Lung (tissue), 12 donors: ENCODE measurements around the gene SLC19A2. TPM values are rescaled to one million over a fixed set of nuclear protein-coding genes. Genes with fewer than 3 reads are reported as not detected.

Source experiments
- ATAC-seq: fragments of 200-7000 bp; cut with Tn5 transposase; one replicate; pipeline ENCODE4 v1.9.1; 2020; ENCODE audit warnings: moderate number of reproducible peaks; ENCODE audit not compliant: insufficient read depth, low FRiP score
- DNase-seq, 3 donors: peaks; one replicate each; pipeline ENCODE4 v3.0.0-alpha.2; 2013 to 2017
- H3K27ac ChIP-seq, 2 donors: one replicate each; pipeline ENCODE4 v1.5.1; 2013; ENCODE audit warnings: mild to moderate bottlenecking in 2 of 2, moderate library complexity in 2 of 2, control low read depth in 1 of 2, inconsistent platforms in 1 of 2, low read depth in 1 of 2, low read length in 1 of 2
- H3K27me3 ChIP-seq, 3 donors: one replicate each; pipeline ENCODE4 v1.5.1; 2013; ENCODE audit warnings: low read length in 2 of 3; ENCODE audit not compliant: control insufficient read depth in 3 of 3, insufficient read depth in 3 of 3
- H3K36me3 ChIP-seq, 4 donors: one replicate each; pipeline ENCODE4 v1.5.1; 2013; ENCODE audit warnings: low read length in 4 of 4, mild to moderate bottlenecking in 1 of 4, moderate library complexity in 1 of 4; ENCODE audit not compliant: control insufficient read depth in 4 of 4, insufficient read depth in 4 of 4
- H3K4me1 ChIP-seq, 5 donors: one replicate each; pipeline ENCODE4 v1.5.1; 2013; ENCODE audit warnings: low read length in 5 of 5, mild to moderate bottlenecking in 2 of 5, moderate library complexity in 1 of 5; ENCODE audit not compliant: control insufficient read depth in 5 of 5, insufficient read depth in 5 of 5
- H3K4me3 ChIP-seq: one replicate; pipeline ENCODE4 v1.5.1; 2013; ENCODE audit warnings: mild to moderate bottlenecking, control low read depth, moderate library complexity
- H3K9ac ChIP-seq, 2 donors: one replicate each; pipeline ENCODE4 v1.5.1; 2013; ENCODE audit warnings: low read length in 2 of 2, control low read depth in 1 of 2; ENCODE audit not compliant: insufficient read depth in 1 of 2
- H3K9me3 ChIP-seq, 4 donors: one replicate each; pipeline ENCODE4 v1.5.1; 2013; ENCODE audit warnings: low read length in 3 of 4, mild to moderate bottlenecking in 1 of 4, moderate library complexity in 1 of 4; ENCODE audit not compliant: control insufficient read depth in 4 of 4, insufficient read depth in 3 of 4
- CTCF ChIP-seq: IDR thresholded peaks from 2 replicates; pipeline ENCODE4 v1.5.1; 2012; ENCODE audit warnings: mild to moderate bottlenecking; ENCODE audit errors: control extremely low read depth, extremely low read depth
- WGBS, 2 donors: extraction: QIAGEN DNeasy Blood & Tissue Kit; methylation state at CpG; one replicate each; pipeline ENCODE4 v1.1.7; 2013; 5-methylcytosine and 5-hydroxymethylcytosine counted together
- polyA plus RNA-seq, 2 donors: library from polyadenylated mRNA; stranded (reverse); fragments of 200-250 nt; gene quantifications; one replicate each; pipeline ENCODE4 v1.2.1, GENCODE V29; 2013
- total RNA-seq, 2 donors: library from RNA; depleted of rRNA in 1 of 2; stranded (reverse); fragments of >200 nt in 1 of 2; gene quantifications; one replicate each; pipeline ENCODE4 v1.2.1, GENCODE V29; 2014 to 2021
- donor health status: control.
- donor health status: control.
- donor health status: Bipolar disorder and iron deficiency.
- donor health status: healthy.
- donor health status: DM: yes; HTN: yes; CAD: no.

Gene SLC19A2
- total and polyA plus RNA-seq, 4 donors, result 15.6 to 23.1 (median 17.4) TPM

DNA sequence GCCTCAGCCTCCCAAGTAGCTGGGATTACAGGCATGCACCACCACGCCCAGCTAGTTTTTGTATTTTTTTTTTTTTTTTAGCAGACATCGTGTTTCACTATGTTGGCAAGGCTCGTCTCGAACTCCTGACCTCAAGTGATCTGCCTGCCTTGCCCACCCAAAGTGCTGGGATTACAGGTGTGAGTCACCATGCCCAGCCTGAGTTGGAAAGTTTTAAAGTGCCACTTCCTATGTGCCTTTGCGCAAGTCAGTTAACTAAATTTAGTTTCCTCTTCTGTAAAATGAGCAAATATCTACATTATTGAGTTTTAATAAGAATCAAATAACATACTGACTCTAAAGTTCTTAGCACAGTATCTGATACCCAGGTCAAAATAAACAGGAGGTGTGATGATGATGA lies 12.4 kb downstream of the SLC19A2 start:
- Histone ChIP-seq H3K4me1 (peaks cover 0 to 21% (median 0%) of the 10 kb centered on the region in 5 donors), H3K27ac (no peak overlapping the region), H3K9me3 (no peaks in the 10 kb centered on the region), H3K4me3 (no peak overlapping the region), H3K36me3 (peaks cover 0 to 27% (median 4%) of the 10 kb centered on the region in 4 donors), H3K27me3 (no peaks in the 10 kb centered on the region), H3K9ac (no peak overlapping the region)
- TF ChIP-seq CTCF, result no peak
- WGBS, 2 donors, result 59 to 67% methylated on average over 5 of the region's 5 CpGs
- DNase-seq (no peak), ATAC-seq (no peak)

DNA sequence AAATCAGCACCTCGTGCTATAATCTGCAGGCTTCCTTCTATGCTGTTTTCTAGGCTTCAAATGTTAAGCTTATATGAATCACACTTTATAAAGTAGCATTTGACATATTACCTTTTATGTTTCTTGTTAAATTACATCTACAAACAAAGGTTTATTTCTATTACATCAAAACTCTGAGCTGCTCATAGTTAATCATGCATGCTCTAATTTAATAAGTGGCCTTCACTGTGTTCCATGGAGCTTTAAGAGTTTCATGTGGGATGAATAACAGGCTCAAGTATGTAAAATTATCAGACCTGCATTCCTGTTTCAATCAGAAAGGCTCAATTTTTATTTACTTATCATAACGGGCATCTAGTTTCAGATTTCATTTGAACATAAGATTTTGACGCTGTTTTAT lies 13.0 kb downstream of the SLC19A2 start:
- Histone ChIP-seq H3K27ac (no peak overlapping the region), H3K36me3 (peaks cover 0 to 29% (median 6%) of the 10 kb centered on the region in 4 donors), H3K4me1 (peaks cover 0 to 18% (median 0%) of the 10 kb centered on the region in 5 donors), H3K27me3 (no peaks in the 10 kb centered on the region), H3K4me3 (no peak overlapping the region), H3K9ac (no peak overlapping the region), H3K9me3 (no peaks in the 10 kb centered on the region)
- DNase-seq, result no peak
- 75 to 87% methylated on average over 3 of the region's 3 CpGs for WGBS, 2 donors
- TF ChIP-seq CTCF, result no peak
- no peak for ATAC-seq

DNA sequence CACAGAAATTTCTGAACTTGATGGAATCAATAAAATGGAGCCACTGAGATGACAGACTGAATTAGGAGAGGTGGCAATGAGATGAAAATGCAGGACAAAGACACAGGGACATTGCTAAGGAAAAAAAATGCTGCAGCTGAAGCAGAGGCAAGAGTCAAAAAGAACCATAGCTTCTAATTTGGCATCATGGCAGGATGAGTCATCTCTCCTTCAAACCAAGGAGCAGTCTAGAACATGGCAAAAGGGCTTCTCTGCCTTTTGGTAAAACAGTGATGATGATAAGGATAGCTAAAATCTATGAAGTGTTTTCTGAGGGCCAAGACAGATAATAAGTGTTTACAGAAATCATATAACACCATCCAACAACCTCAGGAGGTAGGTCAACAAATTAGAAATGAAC lies 16.8 kb downstream of the SLC19A2 start:
- no peaks in the 10 kb centered on the region for H3K27me3 ChIP-seq
- no peak for ATAC-seq
- peaks cover 0 to 28% (median 7%) of the 10 kb centered on the region in 4 donors for H3K36me3 ChIP-seq
- no peak for TF ChIP-seq CTCF
- no peak overlapping the region for H3K9ac ChIP-seq
- DNase-seq, result no peak
- H3K4me3 ChIP-seq, result no peak overlapping the region
- no peak overlapping the region for H3K27ac ChIP-seq
- peaks cover 0 to 6% (median 0%) of the 10 kb centered on the region in 5 donors for H3K4me1 ChIP-seq
- H3K9me3 ChIP-seq, result no peaks in the 10 kb centered on the region
